ENCODE data around the gene NGFR.

DNA sequence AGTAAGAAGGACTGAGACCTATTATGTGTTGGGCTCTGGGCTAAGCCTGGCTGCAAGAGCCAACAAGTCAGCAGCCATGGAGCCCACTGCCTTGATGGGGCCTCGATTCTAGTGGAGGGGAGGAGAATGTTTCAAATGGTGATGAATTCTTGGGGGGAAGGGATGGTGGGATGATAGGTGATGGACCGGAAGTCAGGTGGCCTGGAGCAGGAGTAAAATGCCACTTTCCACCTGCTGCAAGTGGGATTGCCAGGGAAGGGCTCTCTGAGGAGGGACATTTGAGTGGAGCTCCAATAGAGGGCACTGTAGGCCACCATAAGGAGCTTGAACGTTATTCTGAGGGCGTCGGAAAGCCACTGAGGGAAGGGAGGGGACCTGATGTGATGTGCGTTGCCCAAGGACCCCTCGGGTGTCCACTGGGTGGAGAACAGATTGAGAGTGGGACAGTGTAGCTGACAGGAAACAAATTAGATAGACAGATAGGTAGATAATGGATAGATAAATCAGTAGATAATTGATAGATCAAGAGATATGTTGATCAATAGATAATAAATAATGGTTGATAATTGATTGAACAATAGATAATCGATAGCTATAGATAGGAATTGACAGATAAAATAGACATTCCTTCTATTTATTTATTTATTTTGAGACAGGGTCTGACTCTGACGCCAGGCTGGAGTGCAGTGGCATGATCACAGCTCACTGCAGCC, 62.4 kb downstream of the NGFR start:
- TF ChIP-seq POLR2AphosphoS5 (IDR thresholded peaks at IDR 0.05): no peak
- TF ChIP-seq EP300 (IDR thresholded peaks at IDR 0.05): no peak
- no peak for TF ChIP-seq POLR2A (IDR thresholded peaks at IDR 0.05)
- TF ChIP-seq, protein P1, sequence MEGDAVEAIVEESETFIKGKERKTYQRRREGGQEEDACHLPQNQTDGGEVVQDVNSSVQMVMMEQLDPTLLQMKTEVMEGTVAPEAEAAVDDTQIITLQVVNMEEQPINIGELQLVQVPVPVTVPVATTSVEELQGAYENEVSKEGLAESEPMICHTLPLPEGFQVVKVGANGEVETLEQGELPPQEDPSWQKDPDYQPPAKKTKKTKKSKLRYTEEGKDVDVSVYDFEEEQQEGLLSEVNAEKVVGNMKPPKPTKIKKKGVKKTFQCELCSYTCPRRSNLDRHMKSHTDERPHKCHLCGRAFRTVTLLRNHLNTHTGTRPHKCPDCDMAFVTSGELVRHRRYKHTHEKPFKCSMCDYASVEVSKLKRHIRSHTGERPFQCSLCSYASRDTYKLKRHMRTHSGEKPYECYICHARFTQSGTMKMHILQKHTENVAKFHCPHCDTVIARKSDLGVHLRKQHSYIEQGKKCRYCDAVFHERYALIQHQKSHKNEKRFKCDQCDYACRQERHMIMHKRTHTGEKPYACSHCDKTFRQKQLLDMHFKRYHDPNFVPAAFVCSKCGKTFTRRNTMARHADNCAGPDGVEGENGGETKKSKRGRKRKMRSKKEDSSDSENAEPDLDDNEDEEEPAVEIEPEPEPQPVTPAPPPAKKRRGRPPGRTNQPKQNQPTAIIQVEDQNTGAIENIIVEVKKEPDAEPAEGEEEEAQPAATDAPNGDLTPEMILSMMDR (IDR thresholded peaks at IDR 0.05): peak in 5 of 7 experiments; percentile 25 to 53 (median 45)
